ENCODE measurements around the gene AIFM1.

Gene AIFM1

DNA sequence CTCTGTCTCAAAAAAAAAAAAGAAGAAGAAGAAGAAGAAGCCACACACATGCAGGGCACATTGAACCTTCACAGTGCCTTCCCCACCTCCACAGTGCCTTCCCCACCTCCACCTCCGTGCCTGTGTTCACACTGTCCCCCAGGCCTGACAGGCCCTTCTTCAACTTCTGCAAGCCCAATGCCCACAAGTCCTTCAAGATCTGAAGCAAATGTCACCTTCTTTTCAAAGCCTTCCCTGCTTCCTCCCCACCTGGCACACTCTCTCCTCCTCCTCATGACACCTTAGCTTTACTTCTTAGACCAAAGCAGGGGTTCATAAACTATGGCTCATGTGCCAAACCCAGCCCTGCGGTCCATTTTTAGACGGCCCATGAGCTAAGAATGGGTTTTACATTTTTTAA is 75.3 kb downstream of the AIFM1 start:
- DNase-seq, result no peak

DNA sequence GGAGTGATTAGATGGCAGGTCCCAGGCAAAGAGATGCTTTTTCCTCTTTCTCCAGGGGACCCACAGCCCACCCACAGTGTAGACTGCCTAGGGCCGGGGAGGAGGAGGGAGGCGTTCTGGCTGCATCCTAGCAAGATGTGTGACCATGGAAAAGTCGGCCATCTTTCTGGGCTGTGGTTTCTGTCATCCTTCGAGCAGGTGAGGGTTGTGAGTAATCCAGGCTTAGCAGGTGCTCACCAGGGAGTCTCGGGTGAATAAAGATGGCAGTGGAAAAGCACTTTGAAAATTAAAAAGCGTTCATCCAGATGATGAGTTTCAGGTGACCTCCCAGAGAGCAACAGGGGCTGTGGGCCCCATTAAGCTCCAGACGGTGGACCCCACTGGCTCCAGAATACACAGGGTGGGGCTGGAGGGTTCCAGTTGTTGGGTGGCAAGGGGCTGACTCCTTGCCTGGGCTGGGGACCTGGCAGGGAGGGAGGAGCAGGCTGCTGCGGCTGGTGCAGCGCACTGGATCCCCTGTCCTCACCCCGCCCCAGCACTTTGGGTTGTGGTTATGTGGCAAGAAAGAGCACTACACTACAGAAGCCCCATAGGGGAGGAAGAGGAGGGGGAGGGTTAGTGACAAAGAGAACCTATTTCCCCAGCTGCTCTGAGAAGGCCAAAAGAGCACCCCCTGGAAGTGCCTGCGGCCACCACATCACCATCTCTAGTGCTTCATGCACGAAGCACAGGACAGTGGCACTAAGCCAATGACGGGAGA is 79.0 kb downstream of the AIFM1 start:
- peak; percentile 40 to 68 (median 65) for DNase-seq

DNA sequence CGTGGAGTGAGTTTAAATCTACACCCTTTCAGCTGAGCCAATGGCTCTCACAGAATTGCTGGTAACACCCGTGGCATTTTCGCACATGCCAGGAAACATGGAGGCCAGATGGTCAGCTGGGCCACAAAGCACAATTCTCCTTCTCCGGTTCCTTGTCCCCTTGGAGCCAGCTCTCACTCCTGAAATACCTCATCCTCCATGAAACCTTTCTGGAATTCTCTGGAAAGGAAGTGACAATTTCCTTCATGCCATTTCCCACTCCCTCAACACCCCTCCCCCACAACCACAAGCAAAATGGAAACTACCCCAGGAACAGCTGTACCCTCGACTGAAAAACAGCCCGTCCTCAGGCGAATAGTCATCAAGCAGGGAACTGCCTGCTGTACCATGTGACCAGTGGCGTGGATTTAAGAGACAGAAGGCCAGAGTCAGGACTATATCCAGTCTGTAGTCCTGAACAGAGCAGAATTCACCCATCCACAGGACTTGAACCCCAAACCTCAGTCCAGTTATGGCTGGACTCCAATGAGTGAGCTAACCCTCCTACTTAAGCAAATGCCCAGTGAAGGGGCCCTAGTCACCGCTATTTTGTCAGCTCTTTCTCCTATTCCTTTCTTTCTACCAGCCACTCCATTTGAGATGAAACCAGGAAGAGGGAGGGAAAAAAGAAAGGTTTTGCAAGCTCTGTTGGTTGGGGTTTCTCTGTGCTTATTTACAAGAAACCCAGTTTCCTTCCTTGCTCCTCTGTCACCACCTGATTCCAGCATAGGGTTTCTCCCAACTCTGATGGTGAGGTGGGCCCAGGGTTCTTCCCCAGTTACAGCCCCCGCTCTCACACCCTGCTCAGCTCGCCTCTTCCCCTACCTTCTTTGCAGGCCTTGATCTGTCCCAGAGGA is 79.8 kb downstream of the AIFM1 start:
- DNase-seq, result peak in 3 of 4 experiments; percentile 25 to 34 (median 32)

- peak in 3 of 4 experiments; percentile 38 to 50 (median 48) for DNase-seq
Observed at GRCh38 chrX:130084631-130085237, 80.9 kb downstream of the AIFM1 start.

DNA sequence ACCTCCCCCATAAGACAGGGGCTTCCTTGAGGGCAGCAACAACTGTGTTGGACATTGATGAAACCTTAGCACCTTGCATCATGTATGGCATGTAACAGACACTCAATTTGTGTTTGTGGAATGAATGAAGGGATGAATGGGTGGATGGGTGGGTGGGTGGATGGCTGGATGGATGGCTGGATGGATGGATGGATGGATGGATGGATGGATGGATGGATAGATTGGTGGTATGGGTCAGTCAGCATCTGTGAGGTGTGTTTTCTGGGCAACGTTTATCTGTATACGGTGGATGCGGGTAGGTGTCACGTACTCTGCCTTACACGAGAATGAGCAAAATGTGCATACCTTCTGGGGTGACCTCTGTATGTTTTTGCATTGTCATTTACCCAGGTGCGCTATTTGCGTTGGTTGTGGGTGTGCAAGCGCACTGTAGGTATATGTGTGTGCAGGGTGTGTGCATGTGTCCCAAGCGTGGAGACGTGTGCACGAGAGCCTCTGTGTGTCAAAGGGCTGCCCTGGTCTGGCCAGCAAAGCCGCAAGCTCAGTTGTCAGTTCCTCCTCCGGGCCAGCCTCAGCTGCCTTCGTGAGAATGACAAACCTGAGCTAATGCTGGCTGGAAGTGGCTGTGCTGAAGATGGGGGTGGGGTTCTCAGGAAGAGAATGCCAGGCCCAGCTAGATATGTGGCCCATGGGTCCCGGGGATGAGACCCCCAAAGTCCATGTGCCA is 81.8 kb downstream of the AIFM1 start:
- DNase-seq, result peak; percentile 69 to 83 (median 80)

GRCh38 chrX:130083107-130083490 is 82.5 kb downstream of the AIFM1 start:
- DNase-seq, result no peak

DNA sequence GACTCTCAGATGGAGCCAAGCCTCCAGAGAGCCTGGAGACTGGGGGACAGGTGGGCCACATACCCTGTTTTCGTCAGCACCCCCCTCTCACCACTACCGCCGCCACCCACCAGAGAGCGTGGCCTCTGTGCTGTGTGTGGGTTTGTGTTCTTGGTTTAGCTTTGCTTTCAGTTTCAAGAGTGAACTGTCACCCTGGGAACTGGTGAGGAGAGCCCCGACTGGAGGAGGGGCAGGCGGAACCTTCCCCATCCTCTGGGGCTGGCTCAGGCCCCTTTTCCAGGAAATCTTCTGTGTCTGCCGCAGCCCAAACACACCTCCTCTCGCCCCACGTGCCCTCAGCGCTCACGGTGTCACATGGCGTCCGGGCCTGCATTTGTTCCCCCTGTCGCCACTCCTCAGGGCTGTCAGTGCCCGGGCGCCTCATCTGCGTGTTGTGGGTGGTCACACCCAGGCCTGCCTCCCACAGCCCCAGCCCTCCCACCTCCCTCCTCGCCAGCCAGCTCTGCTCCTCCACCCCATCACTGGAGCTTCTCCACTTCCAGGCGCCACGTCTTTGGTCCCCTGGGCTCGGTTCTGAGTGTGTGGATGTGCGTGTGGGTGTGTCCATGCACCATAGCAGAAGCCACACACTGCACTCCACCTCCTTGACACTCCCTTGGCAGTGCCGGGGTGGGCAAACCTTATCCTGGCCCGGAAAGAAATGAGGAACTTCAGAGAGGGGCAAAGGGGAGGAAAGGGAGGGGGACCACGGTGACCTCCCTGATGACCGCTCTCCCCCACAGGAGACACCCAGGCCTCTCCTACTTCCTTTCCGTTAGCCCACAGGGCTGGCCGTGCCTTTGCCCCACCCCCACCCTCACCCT is 83.2 kb downstream of the AIFM1 start:
- DNase-seq, result peak; percentile 62 to 76 (median 76)

- DNase-seq, result peak in 2 of 4 experiments; percentile 14 to 22
Observed at GRCh38 chrX:130081421-130082045, 84.1 kb downstream of the AIFM1 start.

DNA sequence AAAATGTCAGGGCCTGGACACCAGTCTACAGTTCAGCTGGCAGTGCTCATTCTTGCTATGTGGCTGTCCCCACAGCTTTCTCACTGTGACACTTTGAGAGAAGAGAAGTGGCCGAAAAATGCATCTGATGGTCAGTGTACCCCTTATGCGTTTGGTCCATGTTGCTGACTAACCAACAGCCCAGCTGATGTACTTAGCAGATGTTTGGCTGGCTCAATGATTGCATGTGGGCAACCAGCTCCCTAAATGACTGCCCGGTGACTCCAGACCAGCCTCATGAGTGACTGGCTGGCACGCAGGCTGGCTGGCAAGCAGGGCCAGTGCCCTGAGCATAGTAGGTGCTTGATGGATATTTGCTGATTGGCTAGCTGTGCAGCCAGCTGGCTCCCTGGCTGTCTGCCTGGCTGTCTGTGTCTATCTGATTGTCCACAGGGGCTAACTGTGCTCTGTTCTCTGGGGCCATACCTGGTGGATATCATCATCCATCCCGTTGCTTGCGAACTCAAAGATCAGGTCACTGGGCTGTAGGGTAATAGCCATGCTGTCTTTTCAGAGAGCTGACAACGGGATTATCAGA is 84.8 kb downstream of the AIFM1 start:
- DNase-seq, result no peak

GRCh38 chrX:130079824-130080406 is 85.7 kb downstream of the AIFM1 start:
- DNase-seq, result peak; percentile 64 to 79 (median 72)

Data from suppressor macrophage (primary cell).